ENCODE results near the gene C6orf62.
"Not testable (repeated sequence)": the region's sequence is repeated elsewhere in the genome, so short reads cannot be mapped to it uniquely, and the experiment has no call there.

Gene C6orf62

DNA sequence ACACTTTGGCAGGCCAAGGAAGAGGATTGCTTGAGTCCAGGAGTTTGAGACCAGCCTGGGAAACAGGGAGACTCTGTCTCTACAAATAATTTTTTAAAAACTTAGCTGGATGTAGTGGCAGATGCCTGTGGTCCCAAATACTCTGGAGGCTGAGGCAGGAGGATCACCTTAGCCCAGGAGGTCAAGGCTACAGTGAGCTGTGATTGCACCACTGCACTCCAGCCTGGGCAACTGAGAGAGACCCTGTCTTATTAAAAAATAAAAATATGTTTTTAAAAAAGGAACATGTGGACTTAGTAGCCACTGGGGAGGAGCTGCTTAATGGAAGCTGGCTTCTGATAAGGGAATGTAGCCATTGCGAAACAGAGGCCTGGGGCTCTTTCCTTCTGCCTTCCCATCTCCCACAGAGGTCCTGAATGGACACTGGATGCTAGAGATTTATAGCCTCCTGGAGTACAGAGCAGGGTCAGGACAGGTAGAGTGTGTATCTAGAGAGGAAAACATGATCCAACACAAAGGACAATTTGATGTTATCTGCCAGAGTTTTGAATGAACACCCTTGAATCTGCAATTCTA lies 34.1 kb upstream of the C6orf62 start:
- H3K4me3 ChIP-seq (ENCODE audit: low read length) = no peak overlapping the region
- DNase-seq (ENCODE audit: low read depth) = no peak
- TF ChIP-seq, protein P1, sequence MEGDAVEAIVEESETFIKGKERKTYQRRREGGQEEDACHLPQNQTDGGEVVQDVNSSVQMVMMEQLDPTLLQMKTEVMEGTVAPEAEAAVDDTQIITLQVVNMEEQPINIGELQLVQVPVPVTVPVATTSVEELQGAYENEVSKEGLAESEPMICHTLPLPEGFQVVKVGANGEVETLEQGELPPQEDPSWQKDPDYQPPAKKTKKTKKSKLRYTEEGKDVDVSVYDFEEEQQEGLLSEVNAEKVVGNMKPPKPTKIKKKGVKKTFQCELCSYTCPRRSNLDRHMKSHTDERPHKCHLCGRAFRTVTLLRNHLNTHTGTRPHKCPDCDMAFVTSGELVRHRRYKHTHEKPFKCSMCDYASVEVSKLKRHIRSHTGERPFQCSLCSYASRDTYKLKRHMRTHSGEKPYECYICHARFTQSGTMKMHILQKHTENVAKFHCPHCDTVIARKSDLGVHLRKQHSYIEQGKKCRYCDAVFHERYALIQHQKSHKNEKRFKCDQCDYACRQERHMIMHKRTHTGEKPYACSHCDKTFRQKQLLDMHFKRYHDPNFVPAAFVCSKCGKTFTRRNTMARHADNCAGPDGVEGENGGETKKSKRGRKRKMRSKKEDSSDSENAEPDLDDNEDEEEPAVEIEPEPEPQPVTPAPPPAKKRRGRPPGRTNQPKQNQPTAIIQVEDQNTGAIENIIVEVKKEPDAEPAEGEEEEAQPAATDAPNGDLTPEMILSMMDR (conservative IDR thresholded peaks at IDR 0.05; ENCODE audit: low read depth, low read length) = no peak

DNA sequence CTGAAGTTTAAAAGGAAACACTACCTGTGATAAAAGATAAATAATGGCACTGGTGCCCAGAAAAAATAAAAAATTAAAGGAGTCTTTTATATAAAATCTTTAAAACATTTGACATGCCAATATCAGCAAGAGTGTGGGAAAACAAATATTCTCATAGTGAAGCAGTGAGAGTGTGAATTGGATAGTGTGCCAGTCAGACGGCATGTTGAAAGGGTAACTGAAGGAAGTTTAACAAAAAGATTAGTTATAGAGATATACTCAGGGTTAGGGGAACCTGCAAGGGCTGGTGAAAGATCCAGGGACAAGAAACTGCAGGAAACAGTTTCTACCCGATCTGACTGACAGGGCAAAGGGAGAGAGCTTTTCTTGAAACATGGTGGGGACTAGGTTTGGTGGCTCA lies 33.5 kb upstream of the C6orf62 start:
- no peak for DNase-seq (ENCODE audit: low read depth)
- H3K4me3 ChIP-seq (ENCODE audit: low read length) = no peak overlapping the region
- TF ChIP-seq, protein P1 (conservative IDR thresholded peaks at IDR 0.05; ENCODE audit: low read depth, low read length) = no peak

DNA sequence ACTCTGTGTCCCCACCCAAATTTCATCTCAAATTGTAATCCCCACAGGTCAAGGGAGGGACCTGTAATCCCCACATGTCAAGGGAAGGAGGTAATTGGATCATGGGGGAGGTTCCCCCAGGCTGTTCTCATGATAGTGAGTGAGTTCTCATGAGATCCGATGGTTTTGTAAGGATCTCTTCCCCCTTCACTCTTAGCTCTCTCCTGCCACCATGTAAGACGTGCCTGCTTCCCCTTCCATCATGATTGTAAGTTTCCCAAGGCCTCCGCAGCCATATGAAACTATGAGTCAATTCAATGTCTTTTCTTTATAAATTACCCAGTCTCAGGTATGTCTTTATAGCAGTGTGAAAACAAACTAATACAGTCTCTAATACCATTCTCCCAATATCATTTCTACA lies 31.9 kb upstream of the C6orf62 start:
- not testable (repeated sequence) for H3K4me3 ChIP-seq (ENCODE audit: low read length); DNase-seq (ENCODE audit: low read depth)

DNA sequence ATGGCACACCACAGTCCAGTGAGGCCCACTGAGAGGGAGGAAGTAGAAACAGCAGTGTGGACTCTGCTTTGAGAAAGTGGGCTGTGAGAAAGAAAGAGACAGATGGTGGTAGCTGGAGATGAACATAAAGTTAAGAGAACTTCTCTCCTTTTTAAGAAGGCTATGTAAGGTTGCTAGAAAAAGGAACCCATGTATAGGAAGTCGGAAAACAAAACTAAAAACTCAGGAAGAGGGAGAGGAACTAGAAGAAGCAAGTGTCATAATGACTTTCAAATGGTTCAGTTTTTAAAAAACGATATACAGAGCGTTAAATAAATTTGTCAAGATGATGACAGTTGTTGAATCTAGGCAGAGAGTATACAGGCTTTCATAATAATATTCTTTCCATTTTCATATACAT lies 30.3 kb upstream of the C6orf62 start:
- TF ChIP-seq, protein P1 (conservative IDR thresholded peaks at IDR 0.05; ENCODE audit: low read depth, low read length) = no peak
- H3K4me3 ChIP-seq (ENCODE audit: low read length) = no peak overlapping the region
- no peak for DNase-seq (ENCODE audit: low read depth)

DNA sequence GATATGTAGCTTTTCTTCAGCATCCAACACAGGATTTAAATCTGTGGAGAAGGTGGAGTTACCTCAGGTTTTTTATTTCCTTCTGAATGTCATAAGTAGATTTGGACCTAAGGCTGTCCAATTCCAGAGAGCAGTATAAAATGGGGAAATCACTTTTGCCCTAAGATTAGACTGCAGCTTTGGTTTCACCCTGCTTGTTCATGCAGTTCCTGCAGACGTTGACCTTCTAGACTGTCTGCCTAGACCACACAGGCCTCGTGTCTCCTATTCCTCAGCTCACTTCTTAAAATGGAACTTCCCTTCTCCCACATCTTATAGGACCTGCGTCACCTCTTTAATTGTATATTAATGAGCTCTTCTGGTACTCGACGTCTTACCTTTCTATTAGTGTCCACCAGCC lies 26.0 kb upstream of the C6orf62 start:
- TF ChIP-seq, protein P1 (conservative IDR thresholded peaks at IDR 0.05; ENCODE audit: low read depth, low read length) = no peak
- H3K4me3 ChIP-seq (ENCODE audit: low read length) = no peak overlapping the region
- DNase-seq (ENCODE audit: low read depth) = no peak

DNA sequence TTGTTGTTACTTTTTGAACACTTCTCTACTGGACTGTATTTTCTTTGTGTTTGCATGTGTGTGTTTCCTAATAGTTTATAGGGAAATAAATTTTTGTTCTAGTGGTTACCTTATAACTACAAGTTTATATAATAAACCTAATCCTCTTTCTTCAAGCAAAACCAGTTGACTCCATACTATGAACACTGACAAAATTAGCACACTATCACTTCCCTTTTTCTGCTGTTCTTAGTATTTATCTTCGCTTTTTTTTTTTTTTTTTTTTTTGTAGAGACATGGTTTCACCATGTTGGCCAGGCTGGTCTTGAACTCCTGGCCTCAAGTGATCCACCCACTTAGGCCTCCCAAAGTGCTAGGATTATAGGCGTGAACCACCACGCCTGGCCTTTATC lies 25.0 kb upstream of the C6orf62 start:
- DNase-seq (ENCODE audit: low read depth) = no peak
- H3K4me3 ChIP-seq (ENCODE audit: low read length) = no peak overlapping the region
- TF ChIP-seq, protein P1 (conservative IDR thresholded peaks at IDR 0.05; ENCODE audit: low read depth, low read length) = no peak

DNA sequence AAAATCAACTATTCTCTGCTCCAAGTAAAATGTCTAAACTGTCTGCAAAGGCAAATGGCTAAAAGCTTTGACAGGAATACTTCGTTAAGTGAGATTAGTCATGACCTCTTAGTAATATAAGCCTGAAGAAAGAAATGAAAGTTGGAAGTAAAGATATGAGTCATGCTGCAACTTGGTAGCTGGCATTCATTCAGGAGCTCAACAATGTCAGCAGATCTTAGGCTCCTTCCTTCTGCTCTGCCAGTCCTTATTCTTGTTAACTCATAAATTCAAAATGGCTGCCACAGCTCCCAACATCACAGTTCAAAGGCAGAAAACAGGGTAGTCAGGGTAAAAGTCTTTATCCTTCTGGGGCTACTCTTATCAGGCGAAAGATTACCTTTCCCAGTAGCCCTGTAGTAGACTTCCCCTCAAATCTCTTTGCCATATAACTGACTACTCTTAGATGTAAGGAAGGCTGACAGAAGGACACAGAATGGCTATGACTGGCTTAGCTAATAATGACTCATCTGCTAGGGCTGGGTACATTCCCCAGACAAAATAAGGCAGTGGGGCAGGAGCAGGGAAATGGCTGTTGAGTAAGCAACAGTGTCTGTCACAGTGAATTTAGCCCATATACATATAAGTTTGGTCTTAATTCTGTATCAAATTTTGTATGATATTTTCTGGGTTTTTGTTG lies 24.4 kb upstream of the C6orf62 start:
- peak overlapping the region; percentile 15 for H3K4me3 ChIP-seq (ENCODE audit: low read length)
- peak; percentile 97 for DNase-seq (ENCODE audit: low read depth)
- TF ChIP-seq, protein P1 (conservative IDR thresholded peaks at IDR 0.05; ENCODE audit: low read depth, low read length) = no peak

Measured in retinal pigment epithelial cell (primary cell).